LNCAP (cell line): ENCODE data around the gene FRMD6.

Experiments
- CTCF ChIP-seq: fragments of 450-650 bp; IDR thresholded peaks from 2 replicates; pipeline ENCODE4 v1.5.1; 2017; ENCODE audit warnings: mild to moderate bottlenecking

Gene FRMD6

GRCh38 chr14:51658441-51659173 lies 6.9 kb downstream of the FRMD6 start:
- TF ChIP-seq CTCF: no peak

GRCh38 chr14:51660741-51661140 lies 9.0 kb downstream of the FRMD6 start:
- no peak for TF ChIP-seq CTCF

- TF ChIP-seq CTCF: no peak
Observed at GRCh38 chr14:51661504-51661903, 9.8 kb downstream of the FRMD6 start.

DNA sequence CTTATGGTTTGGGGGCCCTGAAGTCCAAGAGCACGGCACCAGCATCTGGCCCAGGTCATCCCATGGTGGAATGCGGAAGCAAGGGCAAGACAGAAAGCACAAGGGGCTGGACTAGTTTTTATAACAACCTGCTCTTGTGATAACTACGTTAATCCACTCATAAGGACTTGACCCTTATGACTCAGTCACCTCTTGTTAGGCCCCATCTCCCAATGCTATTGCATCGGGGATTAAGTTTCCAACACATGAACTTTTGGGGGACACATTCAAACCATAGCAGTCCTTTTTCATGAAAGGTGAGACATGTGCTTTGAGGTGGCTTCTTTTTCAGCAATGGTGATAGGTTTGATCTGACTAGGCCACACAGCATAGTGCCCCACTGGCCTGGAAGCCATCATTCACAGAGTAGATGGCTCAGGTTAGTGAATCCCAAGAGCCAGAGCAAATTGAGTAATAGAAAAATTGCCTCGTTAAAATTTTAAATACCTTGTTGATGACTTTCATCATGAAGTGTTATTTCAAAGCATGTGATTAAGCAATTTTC lies 12.1 kb downstream of the FRMD6 start:
- no peak for TF ChIP-seq CTCF

DNA sequence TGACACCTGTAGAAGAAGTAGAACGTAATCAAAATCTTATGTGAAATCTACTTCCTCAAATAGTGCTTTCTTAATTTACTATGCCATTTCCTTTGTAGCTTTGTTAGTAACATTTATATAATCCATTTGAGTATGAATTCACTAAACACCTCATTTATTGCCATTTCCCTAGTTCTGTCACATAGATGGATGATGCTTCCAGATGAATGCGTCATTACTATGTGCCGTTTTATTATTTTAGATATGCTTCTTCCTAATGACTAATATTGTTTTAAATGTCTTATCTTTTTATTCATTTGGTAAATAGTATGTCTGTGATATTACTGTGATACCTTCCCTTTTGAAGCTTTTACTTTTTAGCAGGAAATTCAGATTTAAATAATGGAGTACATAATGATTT lies 14.4 kb downstream of the FRMD6 start:
- no peak for TF ChIP-seq CTCF

- TF ChIP-seq CTCF: no peak
Observed at GRCh38 chr14:51666826-51667225, 15.1 kb downstream of the FRMD6 start.

- no peak for TF ChIP-seq CTCF
Observed at GRCh38 chr14:51668870-51669269, 17.2 kb downstream of the FRMD6 start.
